ENCODE measurements around the gene DLG2.

GRCh38 chr11:84828616-84829015, 798.5 kb downstream of the DLG2 start:
- no peak for TF ChIP-seq CTCF (IDR thresholded peaks at IDR 0.05; ENCODE audit: insufficient read depth, low read length)
- TF ChIP-seq POLR2AphosphoS5 (IDR thresholded peaks at IDR 0.05; ENCODE audit: low read depth) = no peak
- TF ChIP-seq REST (IDR thresholded peaks at IDR 0.05; ENCODE audit: insufficient replicate concordance, low read depth) = no peak
- no peak for TF ChIP-seq GABPA (IDR thresholded peaks at IDR 0.05; ENCODE audit: low read depth)
- TF ChIP-seq SPI1 (IDR thresholded peaks at IDR 0.05; ENCODE audit: borderline replicate concordance, low read depth) = no peak
